IPS DF 19.7 (cell line): ENCODE measurements around the gene AJM1.
"Not testable (repeated sequence)": the region's sequence is repeated elsewhere in the genome, so short reads cannot be mapped to it uniquely, and the experiment has no call there.

Experiments used
- DNase-seq: peaks from one replicate; pipeline ENCODE4 v3.0.0-alpha.2; 2013; ENCODE audit warnings: low read depth, low spot score

The AJM1 gene

DNA sequence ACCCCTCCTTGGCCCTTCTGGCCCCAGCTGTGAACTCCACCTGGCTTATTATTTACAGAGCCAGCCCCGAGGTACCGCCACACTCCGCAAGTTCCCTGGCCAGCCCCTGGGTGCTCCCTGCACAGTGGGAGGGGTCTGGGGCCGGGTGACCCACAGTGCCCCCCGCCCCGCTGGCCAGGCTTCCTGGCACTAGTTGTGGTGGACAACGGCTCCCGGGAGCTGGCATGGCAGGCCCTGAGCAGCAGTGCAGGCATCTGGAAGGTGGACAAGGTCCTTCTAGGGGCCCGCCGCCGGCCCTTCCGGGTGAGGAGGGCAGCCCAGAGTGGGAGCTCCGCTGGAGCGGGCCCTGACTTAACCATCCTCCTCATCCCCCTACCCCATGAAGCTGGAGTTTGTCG is 13.8 kb downstream of the AJM1 start:
- DNase-seq = no peak

DNA sequence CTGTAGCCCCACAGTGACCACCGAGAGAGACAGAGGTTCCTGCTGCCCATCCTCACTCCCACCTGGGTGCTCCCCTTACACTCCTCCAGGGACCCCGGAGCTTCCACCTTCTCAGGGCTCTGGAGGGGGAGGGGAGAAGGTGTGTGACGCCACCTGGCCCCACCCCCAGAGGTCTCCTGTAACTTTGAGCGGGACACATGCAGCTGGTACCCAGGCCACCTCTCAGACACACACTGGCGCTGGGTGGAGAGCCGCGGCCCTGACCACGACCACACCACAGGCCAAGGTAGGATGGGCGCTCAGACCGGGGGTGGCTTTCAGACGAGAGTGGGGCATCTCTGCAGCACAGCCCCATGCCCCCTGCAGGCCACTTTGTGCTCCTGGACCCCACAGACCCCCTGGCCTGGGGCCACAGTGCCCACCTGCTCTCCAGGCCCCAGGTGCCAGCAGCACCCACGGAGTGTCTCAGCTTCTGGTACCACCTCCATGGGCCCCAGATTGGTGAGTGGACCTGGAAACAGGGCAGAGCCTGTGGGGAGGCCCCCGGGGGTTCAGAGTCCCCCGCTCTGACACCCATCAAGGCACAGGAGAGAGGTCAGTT is 14.4 kb downstream of the AJM1 start:
- no peak for DNase-seq

DNA sequence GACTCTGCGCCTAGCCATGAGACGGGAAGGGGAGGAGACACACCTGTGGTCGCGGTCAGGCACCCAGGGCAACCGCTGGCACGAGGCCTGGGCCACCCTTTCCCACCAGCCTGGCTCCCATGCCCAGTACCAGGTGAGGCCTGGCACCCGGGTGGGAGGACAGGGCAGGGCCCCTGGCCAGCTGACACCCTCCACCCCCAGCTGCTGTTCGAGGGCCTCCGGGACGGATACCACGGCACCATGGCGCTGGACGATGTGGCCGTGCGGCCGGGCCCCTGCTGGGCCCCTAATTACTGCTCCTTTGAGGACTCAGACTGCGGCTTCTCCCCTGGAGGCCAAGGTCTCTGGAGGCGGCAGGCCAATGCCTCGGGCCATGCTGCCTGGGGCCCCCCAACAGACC is 14.9 kb downstream of the AJM1 start:
- no peak for DNase-seq

- DNase-seq = no peak
These were observed 15.5 kb downstream of the AJM1 start for GRCh38 chr9:136857581-136858412.

GRCh38 chr9:136858452-136858843 is 16.2 kb downstream of the AJM1 start:
- no peak for DNase-seq

DNA sequence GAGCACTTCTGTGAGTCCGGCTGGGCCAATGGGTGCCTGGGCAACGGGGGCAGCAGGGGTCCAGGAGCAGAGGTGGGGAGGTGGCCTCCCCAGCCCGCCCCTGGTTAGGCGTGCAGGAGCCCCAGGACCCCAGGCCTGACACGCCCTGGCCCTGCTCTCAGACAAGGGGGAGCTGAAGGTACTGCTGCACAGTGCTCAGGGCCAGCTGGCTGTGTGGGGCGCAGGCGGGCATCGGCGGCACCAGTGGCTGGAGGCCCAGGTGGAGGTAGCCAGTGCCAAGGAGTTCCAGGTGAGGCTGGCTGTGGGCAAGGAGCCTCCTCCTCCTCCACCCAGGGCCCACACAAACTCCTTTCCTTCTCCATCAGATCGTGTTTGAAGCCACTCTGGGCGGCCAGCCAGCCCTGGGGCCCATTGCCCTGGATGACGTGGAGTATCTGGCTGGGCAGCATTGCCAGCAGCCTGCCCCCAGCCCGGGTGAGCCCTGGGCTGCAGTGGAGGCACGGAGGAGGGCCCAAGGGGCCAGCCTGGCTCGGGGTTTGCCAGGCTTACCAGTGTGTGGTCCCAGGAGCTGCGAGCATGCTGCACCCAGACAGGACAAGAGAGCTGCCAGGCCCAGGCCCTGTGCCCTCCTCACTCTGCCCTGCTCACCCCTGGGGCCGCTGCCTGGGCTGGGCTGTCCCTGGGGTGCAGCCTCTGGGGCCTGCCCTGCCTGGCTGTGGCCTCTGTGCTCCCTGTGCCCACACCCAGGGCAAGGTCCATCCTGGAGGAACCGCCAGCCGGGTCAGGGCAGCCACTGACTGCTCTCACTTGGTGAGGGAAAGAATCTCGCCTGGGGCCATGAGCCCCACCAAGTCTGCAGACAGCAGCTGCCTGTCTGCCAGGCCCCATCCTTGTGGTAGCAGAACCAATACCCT is 16.8 kb downstream of the AJM1 start:
- no peak for DNase-seq

GRCh38 chr9:136860529-136860928 is 18.3 kb downstream of the AJM1 start:
- DNase-seq = no peak

GRCh38 chr9:136860933-136861873 is 18.9 kb downstream of the AJM1 start:
- DNase-seq = no peak

DNA sequence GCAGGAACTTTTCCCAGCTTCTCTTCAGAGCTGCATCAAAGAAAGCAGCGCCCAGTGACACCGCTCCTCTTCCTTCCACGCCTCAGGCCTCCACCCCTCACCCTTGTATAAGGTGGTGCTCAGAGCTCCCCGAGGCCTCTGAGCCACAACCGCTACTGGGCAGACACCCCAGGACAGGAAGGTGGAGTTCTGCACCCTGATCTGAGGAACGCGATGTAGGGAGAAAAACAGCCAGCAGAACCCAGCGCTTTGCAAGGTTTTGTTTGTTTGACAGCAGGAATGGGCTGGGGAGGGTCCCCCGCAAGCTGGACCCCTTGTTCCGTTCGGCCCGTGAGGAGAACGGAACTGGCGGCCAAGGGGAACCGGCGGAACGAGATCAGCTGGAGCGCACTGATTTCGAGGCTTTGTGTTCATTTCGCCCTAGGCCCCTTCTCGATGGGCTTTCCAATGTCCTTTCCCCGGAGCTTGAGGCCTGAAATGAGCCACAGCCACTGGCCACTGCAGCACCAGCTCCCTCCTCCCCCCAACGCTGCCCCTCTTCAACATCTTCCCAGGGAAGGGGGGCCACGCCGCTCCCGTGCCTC is 19.7 kb downstream of the AJM1 start:
- no peak for DNase-seq

GRCh38 chr9:136862849-136863622 is 20.8 kb downstream of the AJM1 start:
- no peak for DNase-seq

DNA sequence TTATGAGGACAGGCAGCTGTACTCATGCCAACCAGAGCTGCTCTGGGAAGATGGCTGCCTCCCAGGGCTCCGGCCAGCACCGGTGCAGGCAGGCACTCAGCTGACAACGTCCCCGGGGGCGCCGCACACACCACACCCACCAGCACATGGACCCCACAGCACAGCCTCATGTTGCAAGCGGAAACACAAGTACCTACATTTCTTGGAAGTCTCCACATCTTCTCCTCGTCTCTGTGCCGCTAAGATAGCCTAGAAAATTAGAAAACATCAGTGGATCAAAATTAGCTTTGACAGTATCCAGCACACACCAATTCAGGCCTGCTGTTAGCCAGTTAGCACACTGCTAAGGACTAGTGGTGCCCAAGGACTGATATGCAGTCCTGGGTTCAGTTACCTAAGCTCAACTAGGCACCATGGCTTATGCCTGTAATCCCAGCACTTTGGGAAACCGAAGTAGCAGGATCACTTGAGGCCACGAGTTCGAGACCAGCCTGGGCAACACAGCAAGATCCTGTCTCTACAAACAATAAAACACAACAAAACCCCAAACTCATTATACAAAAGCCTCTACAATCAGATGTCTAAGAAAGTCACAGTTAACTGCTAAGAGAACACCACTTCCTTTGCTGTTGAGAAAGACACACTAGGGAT is 21.5 kb downstream of the AJM1 start:
- DNase-seq = no peak

DNA sequence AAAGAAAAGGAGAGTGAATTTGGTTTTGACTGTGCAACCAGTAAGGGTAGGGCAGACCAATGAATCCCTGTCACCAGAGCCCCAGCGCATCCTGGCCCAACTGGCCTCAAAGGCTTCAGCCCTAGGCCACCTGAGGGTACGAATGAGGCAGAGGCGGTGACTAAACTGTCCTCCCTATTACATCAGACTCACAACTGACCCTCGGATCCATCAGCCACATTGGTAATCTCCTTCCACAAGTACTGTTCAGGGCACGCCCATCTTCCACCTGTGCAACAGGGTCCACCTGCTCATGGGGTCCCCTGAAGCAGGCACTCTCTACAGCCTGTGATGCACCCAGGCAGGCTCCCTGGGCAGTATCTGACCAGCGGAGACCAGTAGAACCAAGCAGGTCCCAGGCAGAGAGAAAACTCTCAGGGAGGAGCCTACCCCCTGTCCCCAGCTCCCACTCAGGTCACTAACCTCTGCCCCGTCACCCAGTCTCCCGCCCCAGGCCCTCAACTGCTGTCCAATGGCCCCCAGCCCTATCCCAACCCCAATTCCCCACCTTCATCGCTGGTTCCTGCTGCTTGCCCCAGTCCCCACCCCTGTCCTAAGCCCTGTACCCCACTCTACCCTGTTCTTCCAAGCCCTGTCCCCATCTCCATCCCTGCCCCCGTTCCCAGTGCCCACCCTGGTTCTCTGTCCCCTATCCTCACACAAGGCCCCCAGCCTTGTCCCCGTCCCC is 22.9 kb downstream of the AJM1 start:
- no peak for DNase-seq

GRCh38 chr9:136865768-136866103 is 23.5 kb downstream of the AJM1 start:
- no peak for DNase-seq

DNA sequence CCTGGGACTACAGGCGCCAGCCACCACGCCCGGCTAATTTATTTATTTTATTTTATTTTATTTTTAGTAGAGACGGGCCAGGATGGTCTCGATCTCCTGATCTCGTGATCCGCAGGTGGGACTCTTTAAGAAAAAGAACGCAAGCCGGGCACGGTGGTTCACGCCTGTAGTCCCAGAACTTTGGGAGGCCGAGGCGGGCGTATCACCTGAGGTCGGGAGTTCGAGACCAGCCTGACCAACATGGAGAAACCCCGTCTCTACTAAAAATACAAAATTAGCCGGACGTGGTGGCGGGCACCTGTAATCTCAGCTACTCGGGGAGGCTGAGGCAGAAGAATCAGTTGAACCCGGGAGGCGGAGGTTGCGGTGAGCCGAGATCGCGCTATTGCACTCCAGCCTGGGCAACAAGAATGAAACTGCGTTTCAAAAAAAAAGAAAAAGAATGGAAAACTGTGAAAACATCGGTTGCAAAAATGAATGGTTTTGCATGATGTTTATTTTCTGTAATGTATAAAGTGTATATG is 24.7 kb downstream of the AJM1 start:
- DNase-seq = not testable (repeated sequence)

GRCh38 chr9:136867480-136867879 is 25.2 kb downstream of the AJM1 start:
- DNase-seq = no peak

GRCh38 chr9:136867917-136868316 is 25.6 kb downstream of the AJM1 start:
- no peak for DNase-seq

DNA sequence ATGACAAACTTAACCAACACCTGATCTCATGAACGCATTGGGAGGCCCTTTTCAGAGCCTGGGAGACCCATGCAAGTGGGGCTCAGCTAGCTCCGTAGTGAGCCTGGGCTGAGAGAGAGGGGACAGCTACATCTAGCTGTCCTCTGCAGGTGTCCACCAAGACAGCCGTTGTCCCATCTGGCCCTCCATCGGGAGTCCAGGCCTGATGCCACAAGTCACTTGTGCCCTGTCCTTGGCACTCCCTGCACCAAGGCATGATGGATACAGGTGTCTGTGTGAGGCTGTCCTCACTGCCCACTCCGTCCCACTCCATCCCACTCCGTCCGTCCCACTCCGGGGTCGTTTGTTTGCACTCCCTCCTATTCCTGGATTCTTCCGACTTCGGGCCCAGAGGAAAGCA is 26.4 kb downstream of the AJM1 start:
- no peak for DNase-seq

- not testable (repeated sequence) for DNase-seq
These were observed 27.3 kb downstream of the AJM1 start for GRCh38 chr9:136869611-136870010.

- DNase-seq = no peak
These were observed 32.9 kb downstream of the AJM1 start for GRCh38 chr9:136875155-136875554.
